Stimulated activated CD8-positive, alpha-beta memory T cell treated with anti-CD3 and anti-CD28 coated beads, Interleukin-7, amount 100 ng/mL, for 24 hours (primary cell): ENCODE data around the gene DES.
"Not testable (repeated sequence)": the region's sequence is repeated elsewhere in the genome, so short reads cannot be mapped to it uniquely, and the experiment has no call there.

ENCODE experiments used
- DNase-seq: peaks from one replicate; pipeline ENCODE4 v3.0.0-alpha.2; 2020; ENCODE audit warnings: low read depth

Gene DES

DNA sequence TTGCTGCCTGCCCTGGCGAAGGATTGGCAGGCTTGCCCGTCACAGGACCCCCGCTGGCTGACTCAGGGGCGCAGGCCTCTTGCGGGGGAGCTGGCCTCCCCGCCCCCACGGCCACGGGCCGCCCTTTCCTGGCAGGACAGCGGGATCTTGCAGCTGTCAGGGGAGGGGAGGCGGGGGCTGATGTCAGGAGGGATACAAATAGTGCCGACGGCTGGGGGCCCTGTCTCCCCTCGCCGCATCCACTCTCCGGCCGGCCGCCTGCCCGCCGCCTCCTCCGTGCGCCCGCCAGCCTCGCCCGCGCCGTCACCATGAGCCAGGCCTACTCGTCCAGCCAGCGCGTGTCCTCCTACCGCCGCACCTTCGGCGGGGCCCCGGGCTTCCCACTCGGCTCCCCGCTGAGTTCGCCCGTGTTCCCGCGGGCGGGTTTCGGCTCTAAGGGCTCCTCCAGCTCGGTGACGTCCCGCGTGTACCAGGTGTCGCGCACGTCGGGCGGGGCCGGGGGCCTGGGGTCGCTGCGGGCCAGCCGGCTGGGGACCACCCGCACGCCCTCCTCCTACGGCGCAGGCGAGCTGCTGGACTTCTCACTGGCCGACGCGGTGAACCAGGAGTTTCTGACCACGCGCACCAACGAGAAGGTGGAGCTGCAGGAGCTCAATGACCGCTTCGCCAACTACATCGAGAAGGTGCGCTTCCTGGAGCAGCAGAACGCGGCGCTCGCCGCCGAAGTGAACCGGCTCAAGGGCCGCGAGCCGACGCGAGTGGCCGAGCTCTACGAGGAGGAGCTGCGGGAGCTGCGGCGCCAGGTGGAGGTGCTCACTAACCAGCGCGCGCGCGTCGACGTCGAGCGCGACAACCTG is at the start of gene DES:
Gene DES (plus strand): TSS at position 223 of the 857 bp plus-strand sequence. CDS start 86 bp downstream, at position 309.
- no peak for DNase-seq

DNA sequence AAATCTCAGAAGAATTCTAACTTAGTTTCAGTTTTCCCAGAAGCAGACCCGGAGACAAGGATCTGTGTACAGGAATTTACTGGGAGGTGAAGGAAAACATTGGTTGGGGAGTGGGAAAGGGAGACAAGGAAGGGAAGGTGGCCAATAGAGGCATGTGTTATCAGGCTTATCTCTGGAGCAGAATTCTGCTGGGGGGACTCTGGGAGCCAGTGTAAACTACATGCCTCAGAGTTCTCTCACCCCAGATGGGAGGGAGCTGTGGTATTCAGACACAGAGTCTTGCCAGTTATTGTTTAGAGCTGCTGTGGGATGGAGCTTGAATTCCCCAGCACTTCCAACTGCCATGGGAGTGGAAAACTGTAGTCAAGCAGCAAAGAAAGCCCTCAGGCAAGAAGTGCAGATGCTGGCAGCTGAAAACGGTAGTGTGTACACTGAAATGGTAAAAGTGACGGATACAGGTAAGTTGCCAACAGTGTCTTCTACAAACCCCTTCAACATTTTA is 49.4 kb upstream of the DES start:
- no peak for DNase-seq

DNA sequence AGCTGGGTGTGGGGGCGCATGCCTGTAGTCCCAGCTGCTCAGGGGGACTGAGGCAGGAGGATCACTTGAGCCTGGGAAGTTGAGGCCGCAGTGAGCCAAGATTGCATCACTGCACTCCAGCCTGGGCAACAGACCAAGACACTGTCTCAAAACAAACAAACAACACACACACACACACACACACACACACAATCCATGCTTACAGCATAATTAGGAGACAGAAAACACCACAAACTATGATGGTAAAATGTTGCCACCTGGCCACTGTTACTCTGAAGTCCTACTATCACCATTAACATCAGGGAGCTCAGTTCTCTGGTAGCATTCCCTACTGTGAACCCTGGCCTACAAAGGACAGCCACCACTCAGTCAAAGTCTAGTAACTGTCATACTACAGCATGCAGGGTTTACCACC is 48.7 kb upstream of the DES start:
- DNase-seq: no peak

GRCh38 chr2:219378163-219378851 is 39.9 kb upstream of the DES start:
- DNase-seq: no peak

GRCh38 chr2:219380926-219381325 is 37.3 kb upstream of the DES start:
- DNase-seq: no peak

GRCh38 chr2:219381448-219381847 is 36.7 kb upstream of the DES start:
- no peak for DNase-seq

GRCh38 chr2:219384083-219384713 is 34.0 kb upstream of the DES start:
- DNase-seq: no peak

DNA sequence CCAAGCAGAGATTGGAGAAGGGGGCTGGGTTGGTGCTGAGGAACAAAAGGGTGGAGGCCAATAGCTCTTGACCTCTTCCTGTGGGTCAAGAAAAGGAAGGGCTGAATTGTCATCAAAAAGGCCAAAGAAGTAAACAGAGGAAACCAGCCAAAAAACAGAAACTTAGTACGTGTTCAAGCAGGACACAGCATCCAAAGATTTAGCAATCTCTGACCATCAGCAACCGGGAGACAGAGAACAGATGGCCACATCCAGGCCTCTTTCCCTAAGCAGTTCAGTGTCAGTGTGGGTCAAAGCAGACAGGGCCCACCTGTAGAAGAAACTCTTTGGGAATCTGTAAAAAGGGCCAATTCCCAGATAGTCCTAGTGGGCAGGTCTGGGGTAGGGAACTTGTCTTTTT is 33.3 kb upstream of the DES start:
- DNase-seq: no peak

DNA sequence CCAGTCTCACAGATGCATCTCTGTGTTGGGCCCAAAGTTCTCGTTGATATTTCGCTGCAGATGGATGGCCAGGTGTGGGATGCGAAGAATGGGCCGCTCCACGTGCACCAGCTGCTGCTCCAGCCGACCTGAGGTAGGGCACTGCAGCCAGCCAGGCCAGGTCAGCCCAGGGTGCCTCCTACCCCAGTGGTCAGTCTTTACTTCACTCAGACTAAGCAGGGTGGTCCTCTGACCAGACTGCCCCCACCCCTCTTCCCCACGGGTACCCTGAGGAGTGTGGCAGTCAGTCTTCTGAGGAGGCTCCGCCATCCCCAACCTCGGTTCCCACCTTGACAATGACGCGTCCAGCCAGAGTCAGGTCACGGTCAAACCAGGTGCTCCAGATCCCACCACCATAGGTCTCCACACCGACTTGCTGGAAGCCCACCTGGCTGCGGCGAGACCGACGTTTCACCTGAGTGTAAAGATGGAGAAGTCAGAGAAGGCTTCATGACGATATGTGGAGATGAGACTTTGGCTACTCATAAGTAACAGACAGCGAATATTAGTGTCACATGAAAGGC is 32.1 kb upstream of the DES start:
- DNase-seq: no peak

DNA sequence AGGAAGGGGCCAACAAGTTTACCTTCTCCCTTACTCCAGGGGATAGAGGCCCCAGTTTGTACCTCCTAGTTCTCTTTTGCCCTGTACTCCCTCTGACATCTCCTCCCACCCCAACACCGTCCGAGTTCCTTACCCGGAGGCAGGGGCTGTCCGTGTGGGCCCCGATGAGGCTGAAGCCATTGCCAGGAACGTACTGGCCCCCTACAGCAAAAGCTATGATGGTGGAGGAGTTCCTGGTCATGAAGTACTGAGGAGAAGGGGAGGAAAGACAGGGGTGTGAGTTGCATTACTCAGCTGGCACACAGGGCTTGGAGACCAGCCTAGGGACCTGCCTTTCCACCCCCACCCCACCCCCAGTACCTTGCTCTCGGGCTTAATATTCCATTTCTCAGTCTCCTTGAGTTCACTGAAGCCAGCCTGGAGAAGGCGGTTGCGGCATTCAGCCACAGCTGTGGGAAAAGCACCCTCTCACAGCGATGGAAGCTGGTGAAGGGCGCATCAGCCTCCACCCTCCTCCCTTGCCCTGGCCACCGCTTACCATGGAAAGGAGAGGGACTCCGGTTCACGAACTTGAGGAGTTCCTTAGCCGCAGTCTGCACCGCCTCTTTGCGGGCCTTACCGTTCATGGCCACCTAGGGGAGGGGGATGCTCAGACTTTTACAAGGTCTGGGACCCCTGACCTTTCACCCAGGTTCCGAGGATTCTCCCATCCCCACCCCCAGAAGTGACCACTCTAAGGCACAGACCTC is 31.5 kb upstream of the DES start:
- no peak for DNase-seq

DNA sequence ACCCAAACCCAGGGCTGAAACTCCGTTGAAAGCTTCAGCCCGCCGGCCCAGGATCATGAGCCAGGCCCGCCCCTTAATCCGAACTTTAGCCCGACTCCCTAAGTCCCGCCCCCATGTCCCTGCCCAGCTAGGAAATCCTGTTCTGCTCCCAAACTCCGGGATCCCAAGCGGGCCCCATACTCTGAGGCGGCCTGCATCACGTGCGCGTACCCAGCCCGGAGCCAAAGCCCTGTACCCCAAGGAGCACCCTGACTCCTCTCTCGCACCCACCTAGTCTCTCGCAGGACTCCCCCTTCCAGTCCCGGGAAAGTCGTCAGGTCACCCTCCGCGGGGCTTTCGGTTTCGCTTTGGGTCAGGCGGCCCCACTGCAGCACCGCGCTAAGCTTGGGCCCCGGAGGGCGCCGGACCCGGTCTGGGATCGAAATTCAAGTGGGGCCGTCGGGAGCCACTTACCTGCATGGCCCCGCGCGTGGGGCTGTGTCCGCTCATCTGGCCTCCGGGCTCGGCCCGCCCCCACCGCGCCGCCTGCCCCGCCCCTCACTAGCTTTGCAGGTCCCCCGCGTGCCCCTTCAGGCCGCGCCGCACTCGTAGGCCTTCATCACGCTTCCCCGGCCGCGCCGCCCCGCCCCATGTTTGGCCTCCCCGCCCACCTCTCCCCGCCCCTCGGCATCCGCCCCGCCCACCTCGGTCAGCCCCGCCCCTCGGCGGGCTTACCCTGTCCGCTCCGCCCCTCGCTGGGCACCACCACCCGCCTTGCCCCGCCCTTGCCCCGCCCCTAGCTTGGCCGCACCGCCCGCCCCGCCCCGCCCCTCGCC is 30.7 kb upstream of the DES start, which contains the start of gene DNPEP:
Gene DNPEP (minus strand): TSS at position 607 of the 815 bp plus-strand sequence. CDS start 118 bp downstream, at position 489.
- peak; percentile 90 for DNase-seq

- peak; percentile 98 for DNase-seq
These were observed 29.9 kb upstream of the DES start for GRCh38 chr2:219388121-219388906.

DNA sequence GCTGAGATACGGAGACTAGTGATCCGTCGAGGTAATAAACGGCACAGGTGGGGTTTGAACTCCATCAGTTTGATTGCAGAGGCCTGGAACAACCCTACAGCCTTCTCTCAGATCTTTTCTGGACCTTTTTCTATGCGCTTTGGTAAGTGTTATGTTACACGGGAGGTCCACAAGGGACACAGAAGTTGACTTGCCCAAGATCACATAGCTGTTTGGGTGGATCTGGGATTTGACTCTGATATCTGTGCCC is 29.3 kb upstream of the DES start:
- no peak for DNase-seq

DNA sequence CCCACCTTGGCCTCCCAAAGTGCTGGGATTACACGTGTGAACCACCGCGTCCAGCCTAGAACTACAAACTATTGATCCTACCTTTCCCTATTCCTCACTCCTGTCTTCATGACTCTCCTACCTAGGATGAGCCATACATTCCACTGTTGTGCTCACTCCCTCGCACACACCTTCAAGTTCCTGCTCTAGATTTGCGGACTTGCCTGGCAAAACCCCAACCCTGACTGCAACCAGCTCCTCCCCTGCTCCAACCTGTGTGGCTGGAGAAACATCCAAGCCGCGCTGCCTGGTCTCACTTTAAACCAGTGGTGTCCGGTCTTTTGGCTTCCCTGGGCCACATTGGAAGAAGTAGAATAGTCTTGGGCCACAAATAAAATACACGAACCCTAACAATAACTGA is 25.4 kb upstream of the DES start:
- DNase-seq: no peak

GRCh38 chr2:219395056-219395455 is 23.1 kb upstream of the DES start:
- not testable (repeated sequence) for DNase-seq

DNA sequence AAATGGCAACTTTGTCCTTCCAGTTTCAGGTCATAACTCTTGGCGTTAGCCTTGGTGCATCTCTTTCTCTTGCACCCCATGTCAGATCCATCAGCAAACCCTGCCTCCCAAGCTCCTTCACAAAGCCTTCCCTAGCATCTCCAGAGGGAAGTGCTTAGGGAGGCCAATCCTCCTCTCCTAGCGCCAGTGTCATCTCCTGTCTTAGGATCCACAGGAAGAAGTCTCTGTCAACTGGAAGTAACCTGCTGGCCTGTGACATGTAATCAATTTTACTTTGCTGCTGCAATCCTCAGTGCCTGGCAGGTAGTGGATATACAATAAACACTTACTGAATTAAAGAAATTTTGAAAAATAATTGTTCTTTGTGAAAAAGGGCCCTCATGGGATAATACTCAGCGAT is 22.6 kb upstream of the DES start:
- DNase-seq: no peak

DNA sequence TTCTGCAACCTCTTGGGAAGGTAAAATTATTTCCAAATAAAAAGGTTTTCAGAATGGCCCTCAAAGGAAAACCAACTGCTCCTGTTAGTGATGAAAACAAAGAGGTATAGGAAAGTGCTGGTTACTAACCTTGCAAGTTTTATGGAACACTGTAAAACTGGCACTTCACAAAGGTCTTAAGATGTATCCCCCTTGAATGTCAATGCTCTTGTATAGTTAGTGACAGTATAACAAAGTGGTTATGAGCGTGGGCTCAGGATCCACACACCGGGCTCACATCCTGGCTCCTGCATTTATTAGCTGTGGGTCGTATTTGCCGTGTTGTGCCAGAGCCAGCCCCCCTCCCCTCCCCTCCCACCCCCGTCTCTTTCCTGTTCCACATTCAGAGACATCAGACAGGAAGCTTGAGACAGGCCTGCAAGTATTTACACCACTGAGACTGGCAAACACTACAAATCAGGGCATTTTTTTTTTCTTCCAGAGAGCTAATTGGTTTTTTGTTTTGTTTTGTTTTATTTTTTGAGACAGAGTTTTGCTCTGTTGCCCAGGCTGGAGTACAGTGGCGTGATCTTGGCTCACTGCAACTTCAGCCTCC is 21.2 kb upstream of the DES start:
- no peak for DNase-seq

GRCh38 chr2:219398721-219399363 is 19.3 kb upstream of the DES start:
- DNase-seq: no peak
